Stimulated activated CD4-positive, alpha-beta T cell treated with anti-CD3 and anti-CD28 coated beads, Interleukin-4, amount 100 ng/mL, for 4 hours (primary cell): ENCODE results near the gene FYCO1.

Source experiments
- DNase-seq, 2 experiments: peaks; one replicate each; pipeline ENCODE4 v3.0.0-alpha.2; 2020

FYCO1 gene

GRCh38 chr3:45958321-45958791 is 37.3 kb downstream of the FYCO1 start:
- no peak for DNase-seq

- no peak for DNase-seq
Observed at GRCh38 chr3:45957586-45957985, 38.0 kb downstream of the FYCO1 start.

DNA sequence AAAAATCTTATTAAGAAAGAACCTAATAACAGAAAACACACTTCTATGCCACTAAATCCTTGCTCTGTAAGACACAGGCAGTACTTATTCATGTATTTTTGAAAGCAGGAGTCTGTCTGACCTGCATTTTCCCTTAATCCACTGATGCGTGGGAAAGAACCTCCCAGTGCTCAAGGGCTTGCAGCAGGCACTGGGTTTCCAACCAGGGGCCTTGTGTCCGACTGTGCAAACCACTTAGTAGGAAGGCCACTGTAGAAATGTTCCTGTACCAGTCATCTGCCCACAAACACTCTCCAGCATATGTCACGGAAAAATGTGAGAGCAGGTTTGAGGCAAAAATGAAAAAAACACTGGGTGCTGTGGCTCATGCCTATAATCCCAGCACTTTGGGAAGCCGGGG is 39.9 kb downstream of the FYCO1 start:
- DNase-seq: no peak

DNA sequence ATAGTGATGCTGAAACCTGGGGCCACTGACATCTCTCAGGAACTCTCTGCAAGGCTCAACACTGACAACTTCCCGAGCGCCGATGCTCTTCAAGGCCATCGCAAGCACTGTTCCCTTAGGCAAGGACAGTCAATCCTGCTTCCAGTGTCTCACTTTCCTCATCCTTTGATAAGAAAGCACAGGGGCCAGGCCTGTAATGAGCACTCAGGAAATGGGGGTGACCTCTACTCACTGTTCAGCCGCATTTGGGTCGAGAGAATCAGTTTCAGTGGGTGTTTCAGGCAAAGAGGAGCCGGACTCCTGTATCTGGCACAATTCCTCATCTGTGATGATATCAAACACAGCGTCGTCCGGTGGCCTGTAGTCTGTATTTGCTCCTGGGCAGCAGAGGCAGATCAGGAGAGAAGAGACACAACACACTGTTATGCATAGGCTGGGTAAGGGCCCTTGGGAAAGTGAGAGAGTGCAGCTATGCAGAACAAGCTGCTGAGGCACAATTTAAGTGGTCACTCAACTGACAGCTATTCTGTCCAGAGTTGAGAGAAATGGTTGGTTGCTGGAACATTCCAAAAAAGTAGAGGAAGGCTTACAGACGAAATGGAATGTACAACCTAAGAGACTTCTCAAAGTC is 40.5 kb downstream of the FYCO1 start:
- no peak for DNase-seq

DNA sequence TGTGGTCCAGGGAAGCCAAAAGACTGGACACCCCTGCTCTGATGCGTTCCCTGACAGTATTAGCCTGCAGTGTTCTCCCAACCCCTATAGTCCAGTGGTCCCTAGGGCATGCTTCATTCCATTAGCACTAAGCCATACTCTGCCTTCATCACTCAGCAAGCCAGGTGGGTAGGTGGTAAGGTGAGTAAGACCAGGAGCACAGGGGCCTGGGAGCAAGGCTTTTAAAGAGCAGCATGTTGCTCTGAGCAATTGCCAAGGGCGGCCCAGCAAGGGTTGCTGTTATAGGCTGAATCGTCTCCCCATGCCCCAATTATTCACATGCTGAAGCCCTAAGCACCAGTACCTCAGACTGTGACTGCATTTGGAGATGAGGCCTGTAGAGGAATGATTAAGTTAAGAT is 41.3 kb downstream of the FYCO1 start:
- DNase-seq: no peak

DNA sequence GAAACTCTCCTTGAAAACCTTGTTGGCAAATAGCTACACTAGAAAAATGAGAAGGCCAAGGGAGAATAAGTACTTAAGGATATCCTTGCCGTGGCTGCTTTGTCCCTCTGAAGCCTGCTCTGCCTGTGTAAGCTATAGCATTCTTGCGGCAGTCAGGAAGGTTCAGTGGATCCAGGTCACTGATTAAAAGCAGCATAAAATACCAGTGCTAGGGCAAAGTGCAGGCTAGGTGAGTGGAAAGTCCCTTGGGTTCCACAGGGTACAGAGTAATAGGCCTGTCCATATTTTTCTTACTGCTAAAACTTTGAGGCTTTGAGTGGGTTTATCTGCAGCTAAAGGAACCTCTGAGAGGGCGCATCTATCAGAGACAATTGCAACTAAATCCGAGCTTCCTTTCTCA is 42.1 kb downstream of the FYCO1 start:
- no peak for DNase-seq

GRCh38 chr3:45952456-45952855 is 43.2 kb downstream of the FYCO1 start:
- DNase-seq: no peak

DNA sequence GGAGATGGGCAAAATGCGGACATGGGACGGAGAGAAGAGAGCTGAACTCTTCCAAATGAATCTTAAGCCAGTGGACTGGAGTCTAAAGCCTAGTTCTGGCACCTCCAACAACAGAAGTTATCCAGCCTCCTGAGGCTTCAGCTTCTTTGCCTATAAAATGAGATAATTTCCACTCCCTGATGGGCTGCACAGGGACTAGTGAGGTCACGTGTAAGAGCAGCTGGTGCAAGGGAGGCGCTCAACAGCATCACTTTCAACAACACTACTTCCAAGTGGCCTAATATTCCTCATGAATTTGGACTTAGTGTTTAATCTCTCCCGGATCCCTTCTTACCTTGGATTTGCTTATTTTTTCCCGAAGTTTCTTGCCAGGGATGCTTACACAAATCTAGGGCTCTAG is 43.7 kb downstream of the FYCO1 start:
- DNase-seq: no peak

- DNase-seq: peak in 1 of 2 experiments; percentile 25
Observed at GRCh38 chr3:45950686-45951600, 44.7 kb downstream of the FYCO1 start.

DNA sequence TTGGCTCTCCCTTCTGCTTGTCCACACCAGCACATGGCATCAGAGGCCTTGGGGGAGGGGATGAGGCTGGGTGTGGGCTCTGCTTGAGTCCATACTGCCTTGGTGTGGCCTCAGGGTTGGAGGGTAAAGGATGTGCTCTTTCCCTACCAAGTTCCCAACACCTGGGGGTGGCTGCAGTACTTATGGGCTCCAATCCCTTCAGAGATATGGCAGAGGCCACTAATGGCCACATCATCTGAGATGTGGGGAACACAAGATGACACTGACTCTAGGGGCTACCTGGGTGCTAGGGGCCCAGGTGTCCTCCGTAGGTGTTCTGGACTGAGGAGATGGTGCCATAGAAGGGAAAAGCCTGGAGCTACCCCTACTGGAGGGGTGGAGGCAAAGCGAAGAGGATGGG is 45.5 kb downstream of the FYCO1 start:
- no peak for DNase-seq

- DNase-seq: no peak
Observed at GRCh38 chr3:45949432-45949831, 46.2 kb downstream of the FYCO1 start.

- no peak for DNase-seq
Observed at GRCh38 chr3:45948881-45949280, 46.7 kb downstream of the FYCO1 start.

DNA sequence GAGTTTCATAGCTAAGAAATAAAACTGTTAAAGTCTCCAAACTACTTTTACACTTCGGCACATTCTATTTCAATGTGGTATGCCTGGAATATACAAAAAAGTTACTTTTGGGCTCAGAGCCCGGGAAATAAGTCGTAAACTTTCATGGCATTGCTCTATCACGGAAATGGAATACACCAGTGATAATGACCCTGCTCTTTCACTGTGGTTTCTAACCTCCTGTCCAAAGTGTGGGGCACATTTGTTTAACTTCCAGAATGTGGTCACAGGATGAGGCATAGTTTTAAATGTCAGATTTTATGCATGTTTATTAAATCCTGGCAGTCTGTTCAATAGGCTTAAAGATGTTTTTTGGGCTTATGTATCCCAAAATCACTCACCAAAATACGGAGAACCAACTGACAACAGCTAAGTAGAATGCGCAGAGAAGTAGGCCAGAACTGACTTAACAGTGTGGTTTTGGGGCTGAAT is 47.3 kb downstream of the FYCO1 start:
- no peak for DNase-seq

DNA sequence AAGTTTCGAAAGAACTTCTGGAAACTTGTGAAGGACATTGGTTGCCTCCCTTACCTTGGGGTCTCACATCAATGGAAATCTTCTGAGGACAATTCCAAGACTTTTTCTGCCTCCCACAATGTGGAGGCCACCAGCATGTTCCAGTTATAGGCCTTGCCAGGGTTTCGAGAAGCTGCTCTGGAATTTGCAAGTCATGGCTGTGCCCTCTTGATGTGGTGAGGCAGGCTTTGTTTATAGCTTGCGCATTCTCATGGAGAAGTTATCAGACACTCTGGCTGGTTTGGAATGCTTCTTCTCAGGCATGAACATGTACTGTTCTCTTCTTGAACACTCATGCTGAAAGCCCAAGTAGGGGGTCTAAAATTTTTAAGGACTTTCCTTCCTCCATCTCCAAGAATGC is 48.3 kb downstream of the FYCO1 start:
- DNase-seq: no peak

- DNase-seq: no peak
Observed at GRCh38 chr3:45946875-45947274, 48.7 kb downstream of the FYCO1 start.

DNA sequence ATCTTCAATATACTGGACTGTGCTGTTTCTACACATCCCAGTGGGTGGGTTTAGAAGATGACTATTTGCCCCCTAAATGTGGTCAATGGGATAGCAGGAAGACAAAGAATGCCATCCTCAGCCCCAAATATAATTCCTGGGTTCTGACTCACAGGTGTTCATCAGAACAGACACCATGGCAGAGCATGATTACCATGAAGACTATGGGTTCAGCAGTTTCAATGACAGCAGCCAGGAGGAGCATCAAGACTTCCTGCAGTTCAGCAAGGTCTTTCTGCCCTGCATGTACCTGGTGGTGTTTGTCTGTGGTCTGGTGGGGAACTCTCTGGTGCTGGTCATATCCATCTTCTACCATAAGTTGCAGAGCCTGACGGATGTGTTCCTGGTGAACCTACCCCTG is 49.3 kb downstream of the FYCO1 start:
- no peak for DNase-seq

DNA sequence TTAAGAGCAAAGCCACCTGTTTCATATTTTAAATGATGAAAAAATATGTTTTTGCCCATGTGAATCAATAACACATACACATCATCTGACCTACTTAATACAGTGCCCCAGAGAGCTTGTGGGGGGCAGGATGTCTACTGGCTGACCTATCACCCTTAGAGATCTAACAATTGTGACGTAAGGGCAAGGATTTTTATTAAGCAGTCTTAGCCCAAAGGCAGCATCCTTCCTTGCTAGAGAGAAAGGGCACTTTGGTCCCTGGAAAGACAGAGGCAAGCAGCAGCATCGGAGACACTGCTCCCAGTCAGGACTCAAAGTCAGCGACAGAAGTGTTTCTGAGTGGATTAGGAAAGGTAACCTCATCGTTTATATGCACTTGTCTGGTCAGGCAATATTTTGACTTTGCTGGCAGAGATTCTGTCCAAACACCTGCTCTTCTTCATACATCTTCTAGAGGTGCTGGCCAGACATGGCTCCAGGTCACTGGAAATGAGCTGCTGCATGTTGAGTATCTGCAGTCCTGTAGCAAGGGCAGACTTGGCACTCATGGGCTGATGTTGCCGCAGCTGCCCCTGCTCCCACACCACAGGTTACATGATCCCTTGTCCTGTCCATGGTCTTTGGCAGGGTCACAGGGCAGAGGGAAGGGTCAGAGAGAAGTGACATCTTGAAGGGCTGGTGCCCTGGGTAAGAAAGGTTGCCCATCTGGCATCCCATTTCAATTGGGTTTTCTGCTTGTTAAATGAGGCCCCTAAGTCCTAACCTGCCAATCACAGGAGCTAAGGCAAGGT is 50.6 kb downstream of the FYCO1 start:
- DNase-seq: no peak

DNA sequence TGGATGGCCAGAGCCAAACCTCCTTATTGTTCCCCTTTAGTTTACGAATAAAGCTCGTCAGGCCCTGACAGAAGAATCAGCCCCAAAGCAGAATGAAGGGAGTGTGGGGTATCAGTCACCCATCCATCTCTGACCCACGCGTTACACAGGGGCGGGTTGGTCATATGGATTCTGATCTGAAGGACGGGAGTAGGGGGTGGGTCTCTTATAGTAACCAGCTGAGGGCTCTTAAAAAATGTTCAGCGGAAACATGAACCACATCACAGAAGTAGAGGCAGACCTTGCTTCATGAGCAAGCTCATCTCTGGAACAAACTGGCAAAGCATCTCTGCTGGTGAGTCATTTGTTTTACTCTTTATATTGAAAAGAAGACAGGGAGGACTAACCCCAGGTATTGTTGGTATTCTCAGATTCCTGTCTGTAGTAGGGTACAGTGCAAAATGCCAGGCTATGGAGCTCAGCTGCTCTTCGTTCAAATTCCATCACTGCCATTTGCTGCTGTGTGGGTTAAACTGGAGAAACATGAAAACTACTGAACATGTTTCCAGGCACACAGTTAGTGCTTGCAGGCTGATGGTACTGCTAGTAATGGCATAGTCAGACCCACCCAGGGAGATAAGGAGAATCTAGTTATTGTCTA is 52.3 kb downstream of the FYCO1 start, which contains the start of gene CXCR6:
Gene CXCR6 (plus strand): TSS at position 258 of the 640 bp plus-strand sequence. CDS start 3,018 bp downstream, outside the sequence.
- DNase-seq: peak; percentile 12 to 64

DNA sequence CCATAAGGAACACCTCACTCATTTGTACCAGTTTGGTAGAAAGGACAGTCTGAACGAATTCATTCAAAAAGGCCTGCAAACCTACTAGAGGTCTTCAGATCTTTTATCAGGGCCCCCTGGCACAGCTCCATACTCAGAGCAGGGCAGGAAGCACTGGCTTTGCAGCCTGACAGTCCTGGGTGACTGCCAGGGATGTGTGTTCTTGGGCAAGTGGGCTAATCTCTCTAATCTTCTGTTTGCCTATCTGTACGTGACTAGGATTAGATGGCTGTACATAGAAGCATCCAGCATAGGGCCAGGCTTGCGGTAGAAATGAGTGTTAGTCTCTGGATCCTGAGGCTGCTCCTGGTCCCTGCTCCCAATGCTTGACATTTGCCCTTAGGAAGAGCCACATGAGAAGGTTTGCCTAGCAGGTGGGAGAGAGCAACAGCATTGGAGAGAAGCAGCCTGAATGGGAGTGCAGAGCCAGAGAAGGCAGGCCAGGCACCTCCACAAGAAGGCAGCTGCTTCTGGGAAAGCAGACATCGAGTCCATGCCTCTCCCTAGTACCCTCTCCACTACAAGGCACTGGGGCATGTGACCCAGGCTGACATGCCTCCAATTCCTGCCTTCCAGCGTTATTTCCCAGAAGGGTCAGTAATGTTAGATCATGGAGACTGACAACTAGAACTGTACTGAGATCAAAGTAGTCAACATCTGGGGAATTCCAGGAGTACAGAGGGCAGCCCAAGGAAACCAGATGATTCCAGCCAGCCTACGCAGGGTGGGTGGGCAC is 53.4 kb downstream of the FYCO1 start:
- DNase-seq: no peak

- DNase-seq: no peak
Observed at GRCh38 chr3:45940781-45941365, 54.8 kb downstream of the FYCO1 start.

- DNase-seq: no peak
Observed at GRCh38 chr3:45940004-45940780, 55.4 kb downstream of the FYCO1 start.
